Right cardiac atrium (tissue), 5 donors: ENCODE measurements around the gene IL33. TPM values are rescaled to one million over a fixed set of nuclear protein-coding genes. Genes with fewer than 3 reads are reported as not detected.

Experiments
- ATAC-seq, 2 donors: fragments of 200-7000 bp; cut with Tn5 transposase; one replicate each; pipeline versions ENCODE4 v1.8.0 to v1.9.1; 2020; ENCODE audit warnings: moderate library complexity in 2 of 2, mild to moderate bottlenecking in 1 of 2
- DNase-seq, 3 donors: peaks; one replicate each; pipeline ENCODE4 v3.0.0-alpha.2; 2020
- H3K27ac ChIP-seq: one replicate; pipeline ENCODE4 v1.5.1; 2013; ENCODE audit warnings: mild to moderate bottlenecking, low read length, control low read depth, moderate library complexity
- H3K27me3 ChIP-seq: one replicate; pipeline ENCODE4 v1.6.1; 2013; ENCODE audit not compliant: control insufficient read depth, insufficient read depth
- H3K4me1 ChIP-seq: one replicate; pipeline ENCODE4 v1.6.1; 2013; ENCODE audit warnings: low read length; ENCODE audit not compliant: control insufficient read depth, insufficient read depth
- H3K4me3 ChIP-seq: one replicate; pipeline ENCODE4 v1.5.1; 2013; ENCODE audit warnings: low read length, control low read depth
- H3K9me3 ChIP-seq: one replicate; pipeline ENCODE4 v1.6.1; 2013; ENCODE audit warnings: low read length; ENCODE audit not compliant: control insufficient read depth
- WGBS: extraction: QIAGEN DNeasy Blood & Tissue Kit; methylation state at CpG from one replicate; pipeline ENCODE4 v1.1.7; 2013; 5-methylcytosine and 5-hydroxymethylcytosine counted together
- intact Hi-C, 4 donors: fragments of 100-400 bp; cut with DNase I; formaldehyde crosslinking; loops; one replicate each; pipeline versions ENCODE4 v1.11.0 to v1.14.0; 2022 to 2023
- polyA plus RNA-seq: library from polyadenylated mRNA; stranded (reverse); fragments of 200-250 nt; gene quantifications from one replicate; pipeline ENCODE4 v1.2.3, GENCODE V29; 2013
- total RNA-seq, 4 donors: library from RNA; stranded (reverse); fragmentation: NEBNext Ultra II Directional; extraction: Animal tissue kit (Norgen Biotek cat#: 25700); gene quantifications; one replicate each; pipeline ENCODE4 v1.2.1, GENCODE V29; 2021
- donor health status: healthy with polysubstance abuse.
- donor health status: DM: no; HTN: yes; CAD: no.
- donor health status: DM: no; HTN: no; CAD: no.
- donor health status: DM: no; HTN: yes; CAD: no; lungs with severe emphysema.
- donor health status: DM: yes; HTN: yes; CAD: no.

Gene IL33
- total and polyA plus RNA-seq, 5 donors: 42.0 to 79.1 (median 50.9) TPM

GRCh38 chr9:6194934-6195333, 20.7 kb upstream of the IL33 start:
- Histone ChIP-seq H3K27me3 (no peaks in the 10 kb centered on the region), H3K4me3 (no peak overlapping the region), H3K27ac (no peak overlapping the region), H3K9me3 (no peaks in the 10 kb centered on the region), H3K4me1 (no peaks in the 10 kb centered on the region)
- intact Hi-C loops: loop anchor here in 3 of 4 donors (5.0 kb wide), 1 partner anchor 112 kb away; no protein-coding TSS in a partner anchor
- no peak for ATAC-seq
- no peak for DNase-seq
- 83% methylated on average over 2 of the region's 2 CpGs for WGBS

GRCh38 chr9:6195714-6196360, 19.8 kb upstream of the IL33 start:
- WGBS: 82% methylated on average over 4 of the region's 4 CpGs
- no peak overlapping the region for H3K27ac ChIP-seq
- ATAC-seq (no peak), DNase-seq (no peak)
- intact Hi-C loops: loop anchor here in 3 of 4 donors (5.0 kb wide), 1 partner anchor 111 kb away; no protein-coding TSS in a partner anchor
- no peak overlapping the region for H3K4me3 ChIP-seq
- H3K27me3 ChIP-seq: no peaks in the 10 kb centered on the region
- no peaks in the 10 kb centered on the region for H3K9me3 ChIP-seq
- no peaks in the 10 kb centered on the region for H3K4me1 ChIP-seq

- no peaks in the 10 kb centered on the region for H3K4me1 ChIP-seq
- no peaks in the 10 kb centered on the region for H3K27me3 ChIP-seq
- H3K9me3 ChIP-seq: no peaks in the 10 kb centered on the region
- ATAC-seq (peak; percentile 74 to 90), DNase-seq (peak in 1 of 3 donors; percentile 40)
- H3K4me3 ChIP-seq: no peak overlapping the region
- intact Hi-C loops: loop anchor here (1.0 to 5.0 kb wide), 2 partner anchors 109 to 110 kb away; no protein-coding TSS in a partner anchor
- H3K27ac ChIP-seq: no peak overlapping the region
- 36% methylated on average over 3 of the region's 3 CpGs for WGBS
Observed at GRCh38 chr9:6197330-6197729, 18.3 kb upstream of the IL33 start.

GRCh38 chr9:6198251-6198650, 17.4 kb upstream of the IL33 start:
- H3K9me3 ChIP-seq: no peaks in the 10 kb centered on the region
- ATAC-seq (peak; percentile 33 to 61), DNase-seq (no peak)
- H3K4me3 ChIP-seq: no peak overlapping the region
- no peaks in the 10 kb centered on the region for H3K4me1 ChIP-seq
- H3K27me3 ChIP-seq: no peaks in the 10 kb centered on the region
- no peak overlapping the region for H3K27ac ChIP-seq
- intact Hi-C loops: loop anchor here in 3 of 4 donors (5.0 kb wide), 1 partner anchor 109 kb away; no protein-coding TSS in a partner anchor
- WGBS: 65% methylated on average over 4 of the region's 4 CpGs

GRCh38 chr9:6199596-6199995, 16.0 kb upstream of the IL33 start:
- Histone ChIP-seq H3K4me3 (no peak overlapping the region), H3K9me3 (no peaks in the 10 kb centered on the region), H3K27me3 (no peaks in the 10 kb centered on the region), H3K4me1 (no peaks in the 10 kb centered on the region), H3K27ac (no peak overlapping the region)
- ATAC-seq (no peak), DNase-seq (no peak)
- WGBS: 76% methylated on average over 3 of the region's 3 CpGs
- intact Hi-C loops: loop anchor here in 3 of 4 donors (5.0 kb wide), 1 partner anchor 108 kb away; no protein-coding TSS in a partner anchor

GRCh38 chr9:6200761-6201160, 14.8 kb upstream of the IL33 start:
- WGBS: 96% methylated on average over 2 of the region's 2 CpGs
- intact Hi-C loops: no loop called here

GRCh38 chr9:6209966-6210365, 5.6 kb upstream of the IL33 start:
- intact Hi-C loops: loop anchor here in 1 of 4 donors (10.0 kb wide), 1 partner anchor 65 kb away; no protein-coding TSS in a partner anchor
- Histone ChIP-seq H3K27ac (no peak overlapping the region), H3K27me3 (no peaks in the 10 kb centered on the region), H3K4me3 (no peak overlapping the region), H3K4me1 (no peaks in the 10 kb centered on the region), H3K9me3 (peaks cover 4% of the 10 kb centered on the region)
- DNase-seq (no peak), ATAC-seq (no peak)
- WGBS: 80% methylated on average over 2 of the region's 2 CpGs

More at GRCh38 chr9:6200761-6201160, 14.8 kb upstream of the IL33 start:
- Histone ChIP-seq H3K9me3 (no peaks in the 10 kb centered on the region), H3K4me1 (no peaks in the 10 kb centered on the region), H3K27me3 (no peaks in the 10 kb centered on the region), H3K27ac (no peak overlapping the region), H3K4me3 (no peak overlapping the region)
- no peak for DNase-seq
- no peak for ATAC-seq

GRCh38 chr9:6212722-6213375, 2.8 kb upstream of the IL33 start:
- peaks cover 4% of the 10 kb centered on the region for H3K9me3 ChIP-seq
- WGBS: 90% methylated on average over 3 of the region's 3 CpGs
- no peak overlapping the region for H3K4me3 ChIP-seq
- no peak overlapping the region for H3K27ac ChIP-seq
- H3K27me3 ChIP-seq: no peaks in the 10 kb centered on the region
- H3K4me1 ChIP-seq: no peaks in the 10 kb centered on the region
- intact Hi-C loops: loop anchor here in 1 of 4 donors (10.0 kb wide), 1 partner anchor 62 kb away; no protein-coding TSS in a partner anchor
- no peak for DNase-seq
- ATAC-seq: no peak

GRCh38 chr9:6214434-6214833, 1.2 kb upstream of the IL33 start:
- 50% methylated on average over 1 of the region's 1 CpG for WGBS
- peak in 1 of 3 donors; percentile 28 for DNase-seq
- peak in 1 of 2 donors; percentile 41 for ATAC-seq
- Histone ChIP-seq H3K27me3 (no peaks in the 10 kb centered on the region), H3K4me3 (no peak overlapping the region), H3K9me3 (peaks cover 4% of the 10 kb centered on the region), H3K27ac (no peak overlapping the region), H3K4me1 (peaks cover 2% of the 10 kb centered on the region)
- intact Hi-C loops: loop anchor here in 1 of 4 donors (10.0 kb wide), 1 partner anchor 60 kb away; no protein-coding TSS in a partner anchor

- no peaks in the 10 kb centered on the region for H3K27me3 ChIP-seq
- 31% methylated on average over 2 of the region's 2 CpGs for WGBS
- ATAC-seq: peak; percentile 54 to 71
- H3K4me3 ChIP-seq: no peak overlapping the region
- intact Hi-C loops: loop anchor here in 1 of 4 donors (10.0 kb wide), 1 partner anchor 60 kb away; no protein-coding TSS in a partner anchor
- H3K9me3 ChIP-seq: peaks cover 4% of the 10 kb centered on the region
- DNase-seq: no peak
- H3K4me1 ChIP-seq: peaks cover 2% of the 10 kb centered on the region
- H3K27ac ChIP-seq: no peak overlapping the region
Observed at GRCh38 chr9:6214903-6215302, 704 bp upstream of the IL33 start.

GRCh38 chr9:6216002-6216401, 395 bp downstream of the IL33 start:
- 42% methylated on average over 3 of the region's 3 CpGs for WGBS
- DNase-seq: peak in 1 of 3 donors; percentile 34
- intact Hi-C loops: loop anchor here in 1 of 4 donors (10.0 kb wide), 1 partner anchor 59 kb away; no protein-coding TSS in a partner anchor
- Histone ChIP-seq H3K27me3 (no peaks in the 10 kb centered on the region), H3K4me1 (peaks cover 2% of the 10 kb centered on the region), H3K4me3 (peak overlapping the region; percentile 77), H3K9me3 (no peaks in the 10 kb centered on the region), H3K27ac (peak overlapping the region; percentile 74)
- ATAC-seq: peak in 1 of 2 donors; percentile 51
